Endothelial cell of umbilical vein (primary cell): Measurements from ENCODE around the gene CPVL. TPM values are rescaled to one million over a fixed set of nuclear protein-coding genes. Genes with fewer than 3 reads are reported as not detected.

Experiments used
- BruUV-seq: library from RNA; stranded (reverse); fragments of 400-500 nt; replicated peaks from 2 replicates; lab custom pipeline; 2021; lab: Mats Ljungman, UMichigan
- CTCF ChIA-PET: fragments of 300-600, 350-600 bp; sonication (Branson Sonifier 250); formaldehyde crosslinking; loops from one replicate; lab custom pipeline; 2021; ENCODE audit warnings: antibody characterized with exemption, inconsistent platforms; lab: Charles Lee
- POLR2A ChIA-PET: fragments of 300-600, 350-600 bp; sonication (Branson Sonifier 250); formaldehyde crosslinking; loops from one replicate; lab custom pipeline; 2021; ENCODE audit warnings: antibody characterized with exemption, inconsistent platforms; lab: Charles Lee
- DNase-seq: peaks from one replicate; pipeline ENCODE4 v3.0.0-alpha.2; 2011; ENCODE audit warnings: low read depth, low spot score
- FAIRE-seq: peaks from 2 replicates; lab custom pipeline; 2011; peaks lifted over from hg19 to GRCh38; lab: Jason Lieb, UNC
- H2AFZ ChIP-seq: 2 replicates; pipeline ENCODE4 v1.6.0; 2012; ENCODE audit warnings: low read depth, low read length, control low read depth, inconsistent platforms
- H3K27ac ChIP-seq: 2 replicates; pipeline ENCODE4 v1.5.1; 2011; ENCODE audit warnings: low read depth, mild to moderate bottlenecking, control low read depth, low read length, moderate library complexity; ENCODE audit not compliant: insufficient read depth
- H3K27me3 ChIP-seq, 2 experiments: 2 replicates each; pipeline versions ENCODE4 v1.6.0 to v1.6.1; 2011; ENCODE audit warnings: low read length in 2 of 2, mixed read lengths in 1 of 2; ENCODE audit not compliant: control insufficient read depth in 2 of 2, insufficient read depth in 2 of 2
- H3K36me3 ChIP-seq, 2 experiments: 2 replicates in 1 of 2; 3 replicates in 1 of 2; pipeline ENCODE4 v1.5.1; 2011; ENCODE audit warnings: low read length in 2 of 2, mild to moderate bottlenecking in 1 of 2, moderate library complexity in 1 of 2; ENCODE audit not compliant: control insufficient read depth in 2 of 2, insufficient read depth in 2 of 2; ENCODE audit errors: extremely low read depth in 1 of 2
- H3K4me1 ChIP-seq: 3 replicates; pipeline ENCODE4 v1.5.1; 2011; ENCODE audit warnings: mild to moderate bottlenecking, low read length; ENCODE audit not compliant: control insufficient read depth, insufficient read depth; ENCODE audit errors: extremely low read depth
- H3K4me2 ChIP-seq: 2 replicates; pipeline ENCODE4 v1.6.1; 2011; ENCODE audit warnings: low read length, control low read depth, mixed read lengths; ENCODE audit not compliant: insufficient read depth
- H3K4me3 ChIP-seq, 3 experiments: fragments of 200-600 bp in 1 of 3; sonication (generic), shearing (Covaris generic) in 1 of 3; replicated peaks in 1 of 3; 2 replicates each; pipeline ENCODE4 v1.5.1; 2011 to 2016; ENCODE audit warnings: control low read depth in 3 of 3, low read length in 3 of 3, mild to moderate bottlenecking in 2 of 3, inconsistent platforms in 1 of 3, low read depth in 1 of 3, moderate library complexity in 1 of 3; ENCODE audit not compliant: insufficient read depth in 1 of 3
- H3K79me2 ChIP-seq: 2 replicates; pipeline ENCODE4 v1.6.0; 2012; ENCODE audit warnings: low read length, inconsistent platforms; ENCODE audit not compliant: control insufficient read depth, insufficient read depth
- H3K9ac ChIP-seq: replicated peaks from 2 replicates; pipeline ENCODE3; 2011; ENCODE audit warnings: low read length, control low read depth; ENCODE audit not compliant: insufficient read depth; ENCODE audit errors: extremely low read depth
- H3K9me1 ChIP-seq: replicated peaks from 3 replicates; pipeline ENCODE4 v1.6.0; 2011; ENCODE audit warnings: mild to moderate bottlenecking, low read length; ENCODE audit not compliant: control insufficient read depth, insufficient read depth; ENCODE audit errors: extremely low read depth
- H3K9me3 ChIP-seq: replicated peaks from 2 replicates; pipeline ENCODE4 v1.5.1; 2012; ENCODE audit warnings: low read length, inconsistent platforms; ENCODE audit not compliant: control insufficient read depth, insufficient read depth
- H4K20me1 ChIP-seq: replicated peaks from 2 replicates; pipeline ENCODE3; 2011; ENCODE audit warnings: mild to moderate bottlenecking, low read length; ENCODE audit not compliant: control insufficient read depth, insufficient read depth; ENCODE audit errors: extremely low read depth
- EZH2 ChIP-seq: IDR thresholded peaks from 2 replicates; pipeline ENCODE4 v1.6.1; 2012; ENCODE audit warnings: borderline replicate concordance, low read depth, mild to moderate bottlenecking, moderate library complexity, low read length, inconsistent platforms; ENCODE audit not compliant: severe bottlenecking
- FOS ChIP-seq: IDR thresholded peaks from 2 replicates; pipeline ENCODE4 v1.6.1; 2011; ENCODE audit warnings: mild to moderate bottlenecking, low read length, moderate library complexity, borderline replicate concordance; ENCODE audit not compliant: insufficient read depth
- GATA2 ChIP-seq: IDR thresholded peaks from 2 replicates; pipeline ENCODE4 v1.7.0; 2011; ENCODE audit warnings: low read depth, mild to moderate bottlenecking, moderate library complexity, mixed read lengths, low read length; ENCODE audit not compliant: insufficient read length, insufficient read depth
- JUN ChIP-seq: IDR thresholded peaks from 2 replicates; pipeline ENCODE4 v1.6.1; 2011; ENCODE audit warnings: borderline replicate concordance, low read depth; ENCODE audit not compliant: insufficient read length, insufficient read depth
- MYC ChIP-seq: IDR thresholded peaks from one replicate; pipeline ENCODE4 v1.6.1; 2011; ENCODE audit warnings: mild to moderate bottlenecking, low read depth, low read length
- POLR2A ChIP-seq: IDR thresholded peaks from 2 replicates; pipeline ENCODE4 v1.6.1; 2012; ENCODE audit warnings: low read depth, mild to moderate bottlenecking, control low read depth, low read length
- POLR2AphosphoS5 ChIP-seq: IDR thresholded peaks from 2 replicates; pipeline ENCODE4 v1.6.1; 2012; ENCODE audit warnings: low read depth, mild to moderate bottlenecking, control low read depth, low read length, moderate library complexity; ENCODE audit not compliant: insufficient read depth
- dilution Hi-C: fragments of 300-500 bp; cut with MboI; formaldehyde crosslinking; loops from one replicate; pipeline ENCODE4 v1.15.0; 2019; ENCODE audit warnings: low sequenced_read_pairs; ENCODE audit not compliant: extremely low pct_ligation_motif_present
- intact Hi-C: fragments of 100-400 bp; cut with micrococcal nuclease; formaldehyde crosslinking; loops from one replicate; pipeline ENCODE4 v1.10.0; 2022
- polyA plus RNA-seq, 4 experiments: library from polyadenylated mRNA; depleted of rRNA in 3 of 4; stranded (reverse) in 3 of 4; unstranded in 1 of 4; fragments of >200 nt; gene quantifications; 2 replicates each; pipeline versions ENCODE4 v1.2.1 to v1.2.3, GENCODE V29; 2011 to 2012; ENCODE audit warnings: missing spikeins in 1 of 4
- total RNA-seq: library from RNA; stranded (reverse); gene quantifications from 2 replicates; pipeline ENCODE4 v1.2.3, GENCODE V29; 2021
- TF ChIP-seq, protein P1 (sequence below), 2 donors: IDR thresholded peaks; 1 replicate in 1 of 2; 2 replicates in 1 of 2; pipeline ENCODE4 v1.5.1; 2011; ENCODE audit warnings: low read length in 2 of 2, mild to moderate bottlenecking in 2 of 2, moderate library complexity in 2 of 2, control low read depth in 1 of 2, inconsistent platforms in 1 of 2, low read depth in 1 of 2; ENCODE audit not compliant: insufficient read depth in 1 of 2; ENCODE audit errors: extremely low read depth in 1 of 2
- TF ChIP-seq, protein P2 (sequence below): IDR thresholded peaks from 2 replicates; pipeline ENCODE4 v1.6.1; 2011; ENCODE audit not compliant: insufficient read depth, insufficient read length

Gene CPVL
- total and polyA plus RNA-seq, 2 donors (not counting 3 experiments of a cell fraction or from before 2014, with no cell fraction given) = 0.14 TPM; not detected in 1

DNA sequence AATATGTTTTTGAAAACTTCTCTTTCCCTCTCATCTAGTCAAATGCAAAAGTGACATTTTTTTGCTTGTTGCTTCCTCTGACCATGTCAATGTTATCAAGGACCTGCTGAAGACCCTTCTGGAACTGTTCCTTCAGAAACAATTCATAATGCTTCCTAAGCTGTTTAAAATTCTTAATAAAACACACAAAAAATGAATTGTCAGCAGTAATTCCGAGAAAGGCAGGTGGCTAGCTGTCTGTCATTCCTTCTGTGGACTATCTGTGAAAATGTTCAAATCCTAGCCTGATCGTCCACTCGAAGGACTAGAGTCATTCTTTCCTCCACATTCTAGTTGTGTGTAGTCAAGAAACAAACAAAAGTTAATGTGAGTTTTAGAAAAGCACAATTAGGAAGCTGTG is 131.6 kb downstream of the CPVL start:
- Histone ChIP-seq H2AFZ (no peak overlapping the region), H3K4me3 (no peak overlapping the region), H3K27ac (no peak overlapping the region), H3K9me3 (no peaks in the 10 kb centered on the region), H3K79me2 (no peaks in the 10 kb centered on the region), H3K27me3 (no peaks in the 10 kb centered on the region), H4K20me1 (no peaks in the 10 kb centered on the region), H3K36me3 (no peaks in the 10 kb centered on the region), H3K4me1 (no peaks in the 10 kb centered on the region), H3K4me2 (no peak overlapping the region), H3K9ac (no peak overlapping the region), H3K9me1 (no peaks in the 10 kb centered on the region)
- FAIRE-seq (no peak), DNase-seq (no peak)
- intact Hi-C loops = no loop called here
- BruUV-seq = no TSS peak
- POLR2A ChIA-PET = no interaction called here
- dilution Hi-C loops = no loop called here
- TF ChIP-seq, protein P1, sequence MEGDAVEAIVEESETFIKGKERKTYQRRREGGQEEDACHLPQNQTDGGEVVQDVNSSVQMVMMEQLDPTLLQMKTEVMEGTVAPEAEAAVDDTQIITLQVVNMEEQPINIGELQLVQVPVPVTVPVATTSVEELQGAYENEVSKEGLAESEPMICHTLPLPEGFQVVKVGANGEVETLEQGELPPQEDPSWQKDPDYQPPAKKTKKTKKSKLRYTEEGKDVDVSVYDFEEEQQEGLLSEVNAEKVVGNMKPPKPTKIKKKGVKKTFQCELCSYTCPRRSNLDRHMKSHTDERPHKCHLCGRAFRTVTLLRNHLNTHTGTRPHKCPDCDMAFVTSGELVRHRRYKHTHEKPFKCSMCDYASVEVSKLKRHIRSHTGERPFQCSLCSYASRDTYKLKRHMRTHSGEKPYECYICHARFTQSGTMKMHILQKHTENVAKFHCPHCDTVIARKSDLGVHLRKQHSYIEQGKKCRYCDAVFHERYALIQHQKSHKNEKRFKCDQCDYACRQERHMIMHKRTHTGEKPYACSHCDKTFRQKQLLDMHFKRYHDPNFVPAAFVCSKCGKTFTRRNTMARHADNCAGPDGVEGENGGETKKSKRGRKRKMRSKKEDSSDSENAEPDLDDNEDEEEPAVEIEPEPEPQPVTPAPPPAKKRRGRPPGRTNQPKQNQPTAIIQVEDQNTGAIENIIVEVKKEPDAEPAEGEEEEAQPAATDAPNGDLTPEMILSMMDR (IDR thresholded peaks at IDR 0.05; ENCODE audit: extremely low read depth in 1 of 2, insufficient read depth in 1 of 2, low read depth in 1 of 2, low read length in 2 of 2) = no peak
- TF ChIP-seq POLR2AphosphoS5 = no peak
- TF ChIP-seq, protein P2, sequence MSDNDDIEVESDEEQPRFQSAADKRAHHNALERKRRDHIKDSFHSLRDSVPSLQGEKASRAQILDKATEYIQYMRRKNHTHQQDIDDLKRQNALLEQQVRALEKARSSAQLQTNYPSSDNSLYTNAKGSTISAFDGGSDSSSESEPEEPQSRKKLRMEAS = no peak
- no peak for TF ChIP-seq MYC
- TF ChIP-seq POLR2A = no peak
- no peak for TF ChIP-seq JUN
- CTCF ChIA-PET = interaction anchor here (2.5 kb wide), 1 partner anchor 87 kb away, joined by 7 read pairs; no protein-coding TSS in a partner anchor

DNA sequence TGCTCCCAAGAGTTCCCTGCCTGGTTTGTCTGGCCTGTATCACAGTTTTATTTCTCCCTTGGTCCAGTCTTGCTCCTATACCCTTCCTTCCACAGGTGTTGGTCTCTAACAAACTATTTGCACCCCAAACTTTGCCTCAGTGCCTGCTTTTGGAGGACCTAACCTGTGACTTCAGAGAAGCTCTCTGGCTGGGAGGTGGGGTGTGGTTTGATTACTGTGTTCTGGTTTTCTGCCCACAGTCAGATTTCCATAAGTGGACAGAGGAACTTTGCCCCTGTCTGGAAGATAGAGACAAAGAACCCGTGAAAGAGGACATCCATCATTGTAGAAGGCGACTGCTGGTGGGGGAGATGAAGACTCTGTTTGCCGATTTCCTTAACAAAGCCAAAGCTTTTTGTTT is 132.4 kb downstream of the CPVL start:
- dilution Hi-C loops = no loop called here
- ChIA-PET CTCF (interaction anchor here (2.5 kb wide), 1 partner anchor 86 kb away, joined by 7 read pairs; no protein-coding TSS in a partner anchor), POLR2A (no interaction called here)

More for the DNA sequence above, 132.4 kb downstream of the CPVL start:
- DNase-seq = no peak
- H3K9me1 ChIP-seq = no peaks in the 10 kb centered on the region
- BruUV-seq = no TSS peak
- H3K4me1 ChIP-seq = no peaks in the 10 kb centered on the region
- intact Hi-C loops = no loop called here
- H2AFZ ChIP-seq = no peak overlapping the region
- no peak overlapping the region for H3K4me3 ChIP-seq
- H3K79me2 ChIP-seq = no peaks in the 10 kb centered on the region
- no peak for FAIRE-seq
- no peak overlapping the region for H3K9ac ChIP-seq
- H4K20me1 ChIP-seq = no peaks in the 10 kb centered on the region
- no peaks in the 10 kb centered on the region for H3K27me3 ChIP-seq
- H3K36me3 ChIP-seq = no peaks in the 10 kb centered on the region
- TF ChIP-seq, protein P2 = no peak
- TF ChIP-seq JUN (no peak), POLR2AphosphoS5 (no peak), POLR2A (no peak), GATA2 (no peak), EZH2 (no peak), MYC (no peak), FOS (no peak)
- TF ChIP-seq, protein P1 (IDR thresholded peaks at IDR 0.05; ENCODE audit: extremely low read depth in 1 of 2, insufficient read depth in 1 of 2, low read depth in 1 of 2, low read length in 2 of 2) = no peak
- H3K27ac ChIP-seq = no peak overlapping the region
- no peak overlapping the region for H3K4me2 ChIP-seq
- H3K9me3 ChIP-seq = no peaks in the 10 kb centered on the region
